Erythroblast (primary cell): ENCODE data around the gene TAOK2.

Experiments used
- GATA1 ChIP-seq: IDR thresholded peaks from 2 replicates; pipeline ENCODE4 v1.6.1; 2011; ENCODE audit warnings: low read depth, mild to moderate bottlenecking, control low read depth, low read length, moderate library complexity
- POLR2A ChIP-seq: IDR thresholded peaks from 2 replicates; pipeline ENCODE4 v1.6.1; 2011; ENCODE audit warnings: mild to moderate bottlenecking, low read length

DNA sequence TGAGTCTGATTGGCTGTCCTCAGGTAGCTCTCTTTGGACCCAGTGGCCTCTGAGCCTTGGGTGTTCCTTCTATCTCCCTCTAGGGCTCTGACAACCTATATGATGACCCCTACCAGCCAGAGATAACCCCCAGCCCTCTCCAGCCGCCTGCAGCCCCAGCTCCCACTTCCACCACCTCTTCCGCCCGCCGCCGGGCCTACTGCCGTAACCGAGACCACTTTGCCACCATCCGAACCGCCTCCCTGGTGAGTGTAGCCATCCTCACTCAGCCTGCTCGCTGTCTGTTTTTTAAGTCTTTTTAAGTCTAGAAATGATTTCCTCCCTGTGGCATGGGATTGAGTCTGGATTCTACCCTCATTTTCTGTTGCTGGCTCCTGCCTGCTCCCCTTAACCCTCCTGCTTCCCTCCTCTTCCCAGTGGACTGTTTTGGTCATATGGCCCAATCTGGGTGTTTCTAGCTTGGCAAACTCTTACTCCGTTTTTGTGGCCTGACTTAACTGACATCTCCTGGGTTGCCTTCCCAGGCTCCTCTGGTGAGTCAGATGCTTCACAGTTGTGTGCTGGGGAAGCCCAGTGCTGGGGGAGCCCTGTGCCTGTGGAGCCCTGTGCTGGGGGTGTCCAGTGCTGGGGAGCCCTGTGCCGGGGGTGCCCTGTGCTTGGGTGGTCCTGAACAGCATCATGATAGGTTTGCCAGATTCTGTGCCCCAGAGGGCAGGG is 9.9 kb downstream of the TAOK2 start:
- TF ChIP-seq POLR2A (no peak), GATA1 (no peak)
